Neural cell (in vitro differentiated cells): ENCODE measurements around the gene HOGA1. TPM values are rescaled to one million over a fixed set of nuclear protein-coding genes. Genes with fewer than 3 reads are reported as not detected.

Experiments
- polyA plus RNA-seq: library from polyadenylated mRNA; depleted of rRNA; stranded (reverse); fragments of >200 nt; gene quantifications from 2 replicates; pipeline ENCODE4 v1.2.3, GENCODE V29; 2014

HOGA1 gene
- polyA plus RNA-seq, 1 donor from 2014 or later: not detected

Other genes with a start within 250 kb of the HOGA1 start
- gene FRAT2, start 249.7 kb upstream of the HOGA1 start, polyA plus RNA-seq: 13.9 and 18.5 TPM in 2 replicates
- 9.7 and 12.1 TPM in 2 replicates for gene RRP12, start 183.0 kb upstream of the HOGA1 start, polyA plus RNA-seq
- 195 and 197 TPM in 2 replicates for gene PGAM1, start 158.2 kb upstream of the HOGA1 start, polyA plus RNA-seq
- 33.5 and 44.6 TPM in 2 replicates for gene EXOSC1, start 138.4 kb upstream of the HOGA1 start, polyA plus RNA-seq
- 31.0 and 34.3 TPM in 2 replicates for gene ZDHHC16, start 138.2 kb upstream of the HOGA1 start, polyA plus RNA-seq
- gene MMS19, start 86.0 kb upstream of the HOGA1 start, polyA plus RNA-seq: 49.8 and 54.1 TPM in 2 replicates
- 2.8 and 3.3 TPM in 2 replicates for gene UBTD1, start 85.5 kb upstream of the HOGA1 start, polyA plus RNA-seq
- not detected in 2 replicates for gene ANKRD2, start 11.6 kb upstream of the HOGA1 start, polyA plus RNA-seq
- gene C10orf62, start 5.3 kb downstream of the HOGA1 start, polyA plus RNA-seq: not detected in 2 replicates
- 64.7 and 81.3 TPM in 2 replicates for gene MORN4, start 49.1 kb downstream of the HOGA1 start, polyA plus RNA-seq
- gene PI4K2A, start 56.3 kb downstream of the HOGA1 start, polyA plus RNA-seq: 14.4 and 17.8 TPM in 2 replicates
- gene AVPI1, start 102.9 kb downstream of the HOGA1 start, polyA plus RNA-seq: 0.94 and 1.3 TPM in 2 replicates
- 2.3 and 2.4 TPM in 2 replicates for gene MARVELD1, start 129.3 kb downstream of the HOGA1 start, polyA plus RNA-seq
- gene ZFYVE27, start 152.7 kb downstream of the HOGA1 start, polyA plus RNA-seq: 135 and 151 TPM in 2 replicates
- gene SFRP5, start 187.6 kb downstream of the HOGA1 start, polyA plus RNA-seq: 0.92 and 1.2 TPM in 2 replicates